ENCODE results near the gene EPHA1.

DNA sequence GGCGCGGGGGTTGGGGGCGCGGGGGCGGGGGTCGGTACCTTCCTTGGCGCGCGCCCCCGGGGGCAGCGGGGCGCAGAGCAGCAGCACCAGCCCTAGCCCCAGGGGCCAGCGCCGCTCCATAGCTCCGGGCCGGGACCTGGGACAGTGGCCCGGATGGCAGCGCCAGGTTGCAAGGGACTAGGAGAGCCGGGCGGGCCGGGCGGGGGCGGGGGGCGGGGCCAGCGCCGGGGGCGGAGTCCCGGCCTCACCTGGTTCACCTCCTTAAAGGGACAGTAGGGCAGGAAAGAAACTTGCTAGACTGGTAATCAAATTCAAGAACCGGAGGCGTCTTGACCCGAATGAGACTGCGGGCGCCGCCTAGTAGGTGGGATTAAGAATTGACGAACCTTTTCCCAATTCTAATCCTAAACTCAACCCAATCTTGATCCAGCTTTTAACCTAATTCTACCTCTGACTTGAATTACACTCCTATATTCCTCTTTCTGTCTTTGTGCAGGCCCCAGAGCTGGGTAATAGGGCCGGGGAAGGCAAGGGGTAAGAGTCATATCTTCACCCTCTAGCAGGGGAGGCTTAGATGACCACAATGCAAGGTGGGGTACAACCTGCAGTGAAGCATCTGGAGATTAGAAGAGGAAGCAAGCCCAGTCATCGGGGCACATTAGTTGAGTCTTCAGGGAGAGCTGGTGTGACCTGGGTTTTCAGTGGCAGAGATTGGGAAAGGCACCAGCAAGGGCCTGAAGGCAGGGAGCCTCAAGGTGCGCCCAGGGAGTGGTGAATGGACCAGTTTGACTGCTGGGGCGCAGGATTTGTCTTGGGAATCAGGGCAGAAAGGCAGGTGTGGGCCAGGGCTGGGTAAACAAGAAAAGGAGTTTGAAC, at the start of gene EPHA1:
- no peak for TF ChIP-seq EZH2 (IDR thresholded peaks at IDR 0.05; ENCODE audit: insufficient read depth, low read length)
- TF ChIP-seq, protein P1, sequence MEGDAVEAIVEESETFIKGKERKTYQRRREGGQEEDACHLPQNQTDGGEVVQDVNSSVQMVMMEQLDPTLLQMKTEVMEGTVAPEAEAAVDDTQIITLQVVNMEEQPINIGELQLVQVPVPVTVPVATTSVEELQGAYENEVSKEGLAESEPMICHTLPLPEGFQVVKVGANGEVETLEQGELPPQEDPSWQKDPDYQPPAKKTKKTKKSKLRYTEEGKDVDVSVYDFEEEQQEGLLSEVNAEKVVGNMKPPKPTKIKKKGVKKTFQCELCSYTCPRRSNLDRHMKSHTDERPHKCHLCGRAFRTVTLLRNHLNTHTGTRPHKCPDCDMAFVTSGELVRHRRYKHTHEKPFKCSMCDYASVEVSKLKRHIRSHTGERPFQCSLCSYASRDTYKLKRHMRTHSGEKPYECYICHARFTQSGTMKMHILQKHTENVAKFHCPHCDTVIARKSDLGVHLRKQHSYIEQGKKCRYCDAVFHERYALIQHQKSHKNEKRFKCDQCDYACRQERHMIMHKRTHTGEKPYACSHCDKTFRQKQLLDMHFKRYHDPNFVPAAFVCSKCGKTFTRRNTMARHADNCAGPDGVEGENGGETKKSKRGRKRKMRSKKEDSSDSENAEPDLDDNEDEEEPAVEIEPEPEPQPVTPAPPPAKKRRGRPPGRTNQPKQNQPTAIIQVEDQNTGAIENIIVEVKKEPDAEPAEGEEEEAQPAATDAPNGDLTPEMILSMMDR (IDR thresholded peaks at IDR 0.05; ENCODE audit: insufficient read depth, low read depth, low read length): no peak

All from astrocyte (in vitro differentiated cells and primary cell).